Stimulated activated naive B cell treated with anti-CD40 and anti-IgM and Interleukin-4, amounts not matched to agents 10 μg/mL and 1 μg/mL and 100 μg/mL, for 72 hours (primary cell): ENCODE results near the gene ATP11B.
A peak's percentile ranks its signal among the peaks of the same experiment; 100 is the strongest.

ENCODE experiments used
- ATAC-seq, 2 donors: fragments of 150-1000 bp; cut with Tn5 transposase; replicated peaks; 2 replicates each; pipeline ENCODE4 v1.10.0; 2021; ENCODE audit warnings: moderate library complexity in 1 of 2
- DNase-seq: peaks from one replicate; pipeline ENCODE4 v3.0.0; 2021
- H3K27ac Mint-ChIP-seq: one replicate; pipeline ENCODE4 v1.8.0; 2022; ENCODE audit warnings: mild to moderate bottlenecking, mixed read lengths
- H3K27me3 Mint-ChIP-seq, 2 donors: one replicate each; pipeline ENCODE4 v1.8.0; 2022; ENCODE audit warnings: mixed read lengths in 2 of 2
- H3K36me3 Mint-ChIP-seq, 2 donors: one replicate each; pipeline ENCODE4 v1.8.0; 2022; ENCODE audit warnings: mixed read lengths in 2 of 2, mild to moderate bottlenecking in 1 of 2
- H3K4me1 Mint-ChIP-seq, 2 donors: one replicate each; pipeline ENCODE4 v1.8.0; 2022; ENCODE audit warnings: mixed read lengths in 2 of 2, mild to moderate bottlenecking in 1 of 2
- H3K4me3 Mint-ChIP-seq, 2 donors: one replicate each; pipeline ENCODE4 v1.8.0; 2022; ENCODE audit warnings: mild to moderate bottlenecking in 2 of 2, mixed read lengths in 2 of 2, moderate library complexity in 1 of 2
- H3K9me3 Mint-ChIP-seq, 2 donors: one replicate each; pipeline ENCODE4 v1.8.0; 2022; ENCODE audit warnings: mixed read lengths in 2 of 2, mild to moderate bottlenecking in 1 of 2

ATP11B gene

GRCh38 chr3:182792901-182793662 is at the start of gene ATP11B:
ATP11B (plus strand) TSS chr3:182793504; CDS start chr3:182793760, 256 bp downstream.
- Mint-ChIP-seq H3K36me3 (peaks cover 3 to 5% of the 10 kb centered on the region in 2 donors), H3K4me3 (peak within 1 kb of the TSS; percentile 98 to 99), H3K9me3 (no peaks in the 10 kb centered on the region), H3K4me1 (peaks cover 20 to 38% of the 10 kb centered on the region in 2 donors), H3K27me3 (no peaks in the 10 kb centered on the region), H3K27ac (peak within 1 kb of the TSS; percentile 99)
- ATAC-seq (peak; percentile 73 to 81), DNase-seq (peak; percentile 68)

GRCh38 chr3:182746959-182747358 is 46.3 kb upstream of the ATP11B start:
- DNase-seq (no peak), ATAC-seq (no peak)
- no peaks in the 10 kb centered on the region for H3K4me1 Mint-ChIP-seq
- peaks cover under 1 to 1% of the 10 kb centered on the region in 2 donors for H3K27me3 Mint-ChIP-seq
- H3K9me3 Mint-ChIP-seq = no peaks in the 10 kb centered on the region
- no peaks in the 10 kb centered on the region for H3K36me3 Mint-ChIP-seq
- H3K4me3 Mint-ChIP-seq = no peak overlapping the region
- no peak overlapping the region for H3K27ac Mint-ChIP-seq

DNA sequence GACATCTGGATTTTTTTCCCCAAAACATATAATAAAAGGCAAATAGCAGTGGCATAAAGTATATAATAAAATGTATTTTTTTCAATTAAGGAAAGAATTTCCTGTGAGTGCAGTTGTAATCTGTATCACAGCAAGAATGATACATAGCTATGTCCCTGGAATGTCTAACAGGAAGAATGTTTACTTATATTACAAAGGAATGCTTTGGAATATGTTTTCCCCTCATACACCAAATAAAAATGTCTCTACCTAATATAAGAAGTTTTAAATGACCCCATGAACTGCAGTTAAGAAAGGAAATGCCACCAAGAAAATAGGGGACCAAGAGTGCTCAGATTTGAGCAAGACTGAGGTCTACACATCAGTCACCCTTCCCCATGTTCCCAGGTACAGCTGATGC is 38.0 kb upstream of the ATP11B start:
- H3K36me3 Mint-ChIP-seq = no peaks in the 10 kb centered on the region
- no peaks in the 10 kb centered on the region for H3K9me3 Mint-ChIP-seq
- no peaks in the 10 kb centered on the region for H3K4me1 Mint-ChIP-seq
- ATAC-seq (no peak), DNase-seq (no peak)
- H3K4me3 Mint-ChIP-seq = no peak overlapping the region
- peaks cover 7 to 11% of the 10 kb centered on the region in 2 donors for H3K27me3 Mint-ChIP-seq
- no peak overlapping the region for H3K27ac Mint-ChIP-seq

- no peak for ATAC-seq
- no peak overlapping the region for H3K4me3 Mint-ChIP-seq
Observed at GRCh38 chr3:182755712-182756111, 37.6 kb upstream of the ATP11B start.

DNA sequence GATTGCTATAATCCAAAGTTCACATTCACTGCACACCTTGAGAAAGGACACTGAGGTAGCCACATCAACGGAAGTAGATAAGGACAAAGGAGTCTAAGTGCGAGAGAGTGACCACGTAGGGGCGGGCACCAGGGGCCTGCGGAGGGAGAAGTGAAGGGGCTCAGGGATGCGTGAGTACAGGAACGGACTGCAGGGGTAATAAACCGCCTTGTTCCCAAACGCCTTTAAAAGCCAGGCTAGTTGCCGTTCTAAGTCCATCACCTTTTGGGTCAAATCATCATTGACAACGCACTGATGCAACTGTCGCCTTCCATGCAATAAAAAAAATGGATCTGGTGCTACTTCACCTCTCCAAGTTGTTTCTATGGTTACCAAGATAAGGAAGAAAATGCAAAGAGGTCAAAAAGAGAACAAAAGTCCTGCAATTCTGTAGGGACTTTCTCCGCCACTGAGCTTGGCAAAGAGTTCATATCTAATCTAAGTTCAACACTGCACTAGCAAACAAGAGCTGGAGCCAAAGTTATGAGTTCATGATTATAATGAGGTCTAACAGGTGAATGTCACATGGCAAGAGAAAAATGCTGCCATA is 32.6 kb upstream of the ATP11B start:
- Mint-ChIP-seq H3K27me3 (peaks cover 14 to 28% of the 10 kb centered on the region in 2 donors), H3K27ac (no peak overlapping the region), H3K4me1 (no peaks in the 10 kb centered on the region)

More at GRCh38 chr3:182755712-182756111, 37.6 kb upstream of the ATP11B start:
- Mint-ChIP-seq H3K27me3 (peaks cover 7 to 15% of the 10 kb centered on the region in 2 donors), H3K9me3 (no peaks in the 10 kb centered on the region), H3K36me3 (no peaks in the 10 kb centered on the region), H3K27ac (no peak overlapping the region), H3K4me1 (no peaks in the 10 kb centered on the region)
- no peak for DNase-seq

DNA sequence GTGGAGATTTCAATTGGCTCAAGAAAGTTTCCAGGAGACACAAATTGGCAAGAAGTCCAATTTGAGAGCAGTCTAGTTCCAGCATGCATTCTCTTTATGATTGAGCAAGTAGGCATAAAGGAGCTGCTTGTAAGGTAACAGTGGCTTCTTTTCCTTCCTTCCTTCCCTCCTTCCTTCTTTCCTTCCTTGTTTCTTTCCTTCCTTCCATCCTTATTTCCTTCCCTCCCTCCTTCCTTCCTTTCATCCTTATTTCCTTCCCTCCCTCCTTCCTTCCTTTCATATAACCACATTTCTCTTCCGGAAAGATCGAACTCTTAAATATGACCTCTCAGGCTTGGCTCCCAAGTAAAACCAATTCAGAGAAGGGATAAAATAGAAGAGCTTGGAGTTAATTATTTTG is 29.4 kb upstream of the ATP11B start:
- no peak overlapping the region for H3K4me3 Mint-ChIP-seq
- no peaks in the 10 kb centered on the region for H3K4me1 Mint-ChIP-seq
- H3K27ac Mint-ChIP-seq = no peak overlapping the region
- ATAC-seq (no peak), DNase-seq (no peak)
- peaks cover 8 to 17% of the 10 kb centered on the region in 2 donors for H3K27me3 Mint-ChIP-seq
- no peaks in the 10 kb centered on the region for H3K9me3 Mint-ChIP-seq
- no peaks in the 10 kb centered on the region for H3K36me3 Mint-ChIP-seq

More for the DNA sequence above, 32.6 kb upstream of the ATP11B start:
- ATAC-seq (no peak), DNase-seq (no peak)
- no peak overlapping the region for H3K4me3 Mint-ChIP-seq
- no peaks in the 10 kb centered on the region for H3K36me3 Mint-ChIP-seq
- H3K9me3 Mint-ChIP-seq = no peaks in the 10 kb centered on the region

GRCh38 chr3:182765287-182765686 is 28.0 kb upstream of the ATP11B start:
- Mint-ChIP-seq H3K4me3 (no peak overlapping the region), H3K36me3 (no peaks in the 10 kb centered on the region), H3K27me3 (peaks cover 8 to 16% of the 10 kb centered on the region in 2 donors), H3K4me1 (no peaks in the 10 kb centered on the region), H3K27ac (no peak overlapping the region), H3K9me3 (no peaks in the 10 kb centered on the region)
- no peak for DNase-seq
- no peak for ATAC-seq

DNA sequence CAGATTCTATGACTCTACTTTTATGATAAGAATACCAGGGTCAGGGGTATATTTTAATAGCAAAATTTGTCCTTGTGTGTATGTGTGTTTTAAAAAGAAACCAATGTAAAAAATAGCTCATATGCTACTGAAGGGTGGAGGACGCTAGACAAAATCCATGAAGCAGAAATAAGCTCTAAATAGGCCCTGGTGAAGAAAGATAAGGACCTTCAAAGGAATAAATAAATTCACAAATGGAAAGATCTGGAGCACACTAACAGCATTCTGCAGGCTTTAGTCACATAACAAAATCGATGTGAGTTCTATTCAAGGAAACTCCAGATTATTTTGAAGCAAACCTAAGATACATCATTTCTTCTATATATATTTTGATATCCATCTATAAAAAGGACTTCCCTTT is 27.2 kb upstream of the ATP11B start:
- DNase-seq (no peak), ATAC-seq (no peak)
- Mint-ChIP-seq H3K36me3 (no peaks in the 10 kb centered on the region), H3K4me1 (no peaks in the 10 kb centered on the region), H3K9me3 (no peaks in the 10 kb centered on the region), H3K27me3 (peaks cover 8 to 12% of the 10 kb centered on the region in 2 donors), H3K27ac (no peak overlapping the region), H3K4me3 (no peak overlapping the region)

DNA sequence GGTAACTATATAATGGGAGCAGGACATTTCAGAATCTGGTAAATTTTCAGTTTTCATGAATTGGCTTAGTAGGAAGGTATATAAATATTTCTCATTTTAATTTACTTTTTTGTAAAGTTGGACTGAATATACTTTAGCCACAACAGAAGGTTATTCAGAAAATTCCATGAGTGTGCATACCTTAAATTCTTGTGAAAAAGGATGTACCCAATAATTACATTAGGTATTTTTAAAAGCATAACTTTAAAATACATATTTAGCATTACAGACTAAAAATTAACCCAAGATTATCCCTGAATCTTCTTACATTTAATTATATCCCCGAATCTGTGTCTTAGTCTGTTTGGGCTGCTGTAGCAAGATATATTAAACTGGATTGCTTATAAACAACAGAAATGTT is 24.9 kb upstream of the ATP11B start:
- no peak overlapping the region for H3K27ac Mint-ChIP-seq
- peaks cover 0 to 1% of the 10 kb centered on the region in 2 donors for H3K9me3 Mint-ChIP-seq
- no peaks in the 10 kb centered on the region for H3K4me1 Mint-ChIP-seq
- H3K36me3 Mint-ChIP-seq = no peaks in the 10 kb centered on the region
- ATAC-seq (no peak), DNase-seq (no peak)
- H3K4me3 Mint-ChIP-seq = no peak overlapping the region
- H3K27me3 Mint-ChIP-seq = peaks cover 8 to 10% of the 10 kb centered on the region in 2 donors

DNA sequence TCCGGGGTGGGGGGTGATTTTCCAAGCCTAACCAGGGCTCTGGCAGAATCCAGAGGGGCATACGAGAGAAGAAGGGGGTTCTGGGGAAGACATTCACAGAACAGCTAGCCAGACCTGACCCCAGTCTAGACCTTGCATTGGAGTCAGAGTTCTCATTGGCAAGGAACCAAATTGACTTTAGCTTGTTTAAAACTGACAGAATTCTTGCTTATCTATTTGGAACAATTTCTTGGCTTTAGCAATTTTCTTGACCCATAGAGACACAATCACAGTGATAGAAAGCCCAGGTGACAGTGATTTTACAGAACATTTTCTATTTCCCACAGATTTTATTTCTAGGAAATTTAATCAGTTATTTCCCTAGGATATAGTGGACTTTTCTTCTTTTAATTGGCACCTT is 23.6 kb upstream of the ATP11B start:
- no peak overlapping the region for H3K27ac Mint-ChIP-seq
- no peak overlapping the region for H3K4me3 Mint-ChIP-seq
- no peak for DNase-seq
- peaks cover 0 to 3% of the 10 kb centered on the region in 2 donors for H3K9me3 Mint-ChIP-seq
- no peaks in the 10 kb centered on the region for H3K4me1 Mint-ChIP-seq
- no peak for ATAC-seq
- no peaks in the 10 kb centered on the region for H3K36me3 Mint-ChIP-seq
- H3K27me3 Mint-ChIP-seq = peaks cover 0 to 13% of the 10 kb centered on the region in 2 donors

DNA sequence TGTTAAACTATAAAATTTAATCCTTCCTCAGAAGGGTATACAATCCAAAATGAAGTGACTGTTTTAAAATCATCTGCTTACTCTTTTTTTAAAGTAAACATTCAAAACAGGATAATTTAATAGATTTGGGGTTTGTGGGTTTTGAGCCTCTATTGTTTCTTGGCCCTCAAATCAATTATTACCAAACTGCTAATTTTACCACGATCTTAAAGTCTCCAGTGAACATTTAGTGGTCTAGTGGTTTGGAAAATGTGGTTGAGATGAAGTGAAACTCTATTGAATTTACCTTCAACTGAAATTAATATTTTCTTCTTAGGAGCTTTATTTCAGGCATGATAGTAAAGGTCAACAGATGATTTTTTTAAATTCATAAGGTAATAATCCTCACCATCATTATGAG is 11.2 kb upstream of the ATP11B start:
- H3K27me3 Mint-ChIP-seq = peaks cover 7 to 12% of the 10 kb centered on the region in 2 donors
- DNase-seq = no peak
- H3K27ac Mint-ChIP-seq = no peak overlapping the region
- H3K4me1 Mint-ChIP-seq = peaks cover 0 to 10% of the 10 kb centered on the region in 2 donors
- H3K36me3 Mint-ChIP-seq = no peaks in the 10 kb centered on the region
- H3K4me3 Mint-ChIP-seq = peak overlapping the region in 1 of 2 donors; percentile 51
- H3K9me3 Mint-ChIP-seq = peaks cover 0 to 2% of the 10 kb centered on the region in 2 donors
- peak; percentile 56 to 62 for ATAC-seq

DNA sequence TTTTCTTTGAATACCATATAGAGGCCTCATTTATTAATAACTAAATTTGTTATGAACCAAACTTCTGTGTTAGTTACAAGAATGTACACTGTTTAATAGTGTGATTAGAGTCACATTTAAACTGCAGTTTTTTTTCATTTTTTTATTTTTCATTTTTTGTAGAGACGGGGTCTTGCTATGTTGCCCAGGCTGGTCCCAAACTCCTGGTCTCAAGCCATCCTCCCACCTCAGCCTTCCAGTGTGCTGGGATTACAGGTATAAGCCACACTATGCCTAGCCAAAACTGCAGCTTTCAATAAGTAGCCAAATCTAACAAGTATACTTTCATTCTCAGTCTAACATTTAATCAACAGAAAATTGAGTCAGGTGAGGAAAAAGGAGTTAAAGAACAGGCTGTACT is 10.2 kb upstream of the ATP11B start:
- Mint-ChIP-seq H3K9me3 (no peaks in the 10 kb centered on the region), H3K27ac (no peak overlapping the region), H3K27me3 (peaks cover 7 to 12% of the 10 kb centered on the region in 2 donors), H3K4me1 (peaks cover 4 to 13% of the 10 kb centered on the region in 2 donors), H3K4me3 (no peak overlapping the region), H3K36me3 (no peaks in the 10 kb centered on the region)
- no peak for ATAC-seq
- no peak for DNase-seq

- no peaks in the 10 kb centered on the region for H3K36me3 Mint-ChIP-seq
- H3K4me1 Mint-ChIP-seq = peaks cover 7 to 23% of the 10 kb centered on the region in 2 donors
- DNase-seq (no peak), ATAC-seq (no peak)
- peaks cover 7 to 12% of the 10 kb centered on the region in 2 donors for H3K27me3 Mint-ChIP-seq
- no peaks in the 10 kb centered on the region for H3K9me3 Mint-ChIP-seq
- no peak overlapping the region for H3K4me3 Mint-ChIP-seq
- H3K27ac Mint-ChIP-seq = no peak overlapping the region
Observed at GRCh38 chr3:182784542-182784941, 8.8 kb upstream of the ATP11B start.

DNA sequence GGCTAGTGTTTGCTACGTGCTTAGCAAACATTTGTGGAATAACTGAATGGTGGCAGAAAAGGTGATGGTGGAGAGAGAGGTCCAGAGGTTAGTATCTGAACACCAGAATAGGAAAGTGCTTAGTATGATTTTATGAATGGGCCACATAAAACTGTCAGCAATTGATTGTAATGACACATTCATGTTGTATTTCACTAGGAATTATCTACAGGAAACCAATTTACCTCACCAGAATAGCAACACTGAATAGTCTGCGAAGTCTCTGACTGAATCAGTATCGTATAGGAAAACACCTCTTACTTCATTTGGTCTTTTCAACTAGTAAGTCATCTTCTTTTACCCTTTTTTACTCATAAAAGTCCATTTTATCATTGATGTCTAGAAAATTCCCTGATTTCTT is 8.2 kb upstream of the ATP11B start:
- Mint-ChIP-seq H3K27ac (no peak overlapping the region), H3K4me1 (peaks cover 7 to 23% of the 10 kb centered on the region in 2 donors), H3K4me3 (no peak overlapping the region), H3K9me3 (no peaks in the 10 kb centered on the region), H3K27me3 (peaks cover 7 to 12% of the 10 kb centered on the region in 2 donors), H3K36me3 (no peaks in the 10 kb centered on the region)
- ATAC-seq (no peak), DNase-seq (no peak)

- Mint-ChIP-seq H3K9me3 (no peaks in the 10 kb centered on the region), H3K36me3 (no peaks in the 10 kb centered on the region), H3K4me1 (peaks cover 7 to 23% of the 10 kb centered on the region in 2 donors), H3K27ac (no peak overlapping the region), H3K4me3 (no peak overlapping the region), H3K27me3 (peaks cover 7 to 11% of the 10 kb centered on the region in 2 donors)
- no peak for DNase-seq
- no peak for ATAC-seq
Observed at GRCh38 chr3:182785756-182786155, 7.5 kb upstream of the ATP11B start.
